Stromal cell of bone marrow (primary cell): ENCODE data around the gene CYP4Z1.
"Not testable (repeated sequence)": the region's sequence is repeated elsewhere in the genome, so short reads cannot be mapped to it uniquely, and the experiment has no call there.

Experiments used
- DNase-seq: peaks from one replicate; pipeline ENCODE4 v3.0.0-alpha.2; 2012; ENCODE audit warnings: low read depth

The CYP4Z1 gene

GRCh38 chr1:47128221-47128620, 61.2 kb downstream of the CYP4Z1 start:
- DNase-seq, result no peak

- DNase-seq, result not testable (repeated sequence)
Observed at GRCh38 chr1:47128854-47129253, 61.8 kb downstream of the CYP4Z1 start.

- not testable (repeated sequence) for DNase-seq
Observed at GRCh38 chr1:47129489-47130230, 62.6 kb downstream of the CYP4Z1 start.

GRCh38 chr1:47132665-47133064, 65.6 kb downstream of the CYP4Z1 start:
- DNase-seq, result not testable (repeated sequence)

GRCh38 chr1:47137198-47137597, 70.2 kb downstream of the CYP4Z1 start, which contains the start of gene CYP4A22:
TSS of gene CYP4A22 (plus strand) at chr1:47137441. CDS start at chr1:47137486, 45 bp downstream.
- no peak for DNase-seq

- DNase-seq, result no peak
Observed at GRCh38 chr1:47137925-47138615, 71.0 kb downstream of the CYP4Z1 start.

GRCh38 chr1:47140358-47140757, 73.3 kb downstream of the CYP4Z1 start:
- DNase-seq, result not testable (repeated sequence)

GRCh38 chr1:47143654-47144053, 76.6 kb downstream of the CYP4Z1 start:
- not testable (repeated sequence) for DNase-seq

GRCh38 chr1:47146495-47146894, 79.5 kb downstream of the CYP4Z1 start:
- DNase-seq, result not testable (repeated sequence)

GRCh38 chr1:47147047-47147785, 80.2 kb downstream of the CYP4Z1 start:
- DNase-seq, result no peak

- DNase-seq, result not testable (repeated sequence)
Observed at GRCh38 chr1:47149162-47149561, 82.1 kb downstream of the CYP4Z1 start.

- DNase-seq, result not testable (repeated sequence)
Observed at GRCh38 chr1:47156457-47156856, 89.4 kb downstream of the CYP4Z1 start.

- not testable (repeated sequence) for DNase-seq
Observed at GRCh38 chr1:47157957-47158356, 90.9 kb downstream of the CYP4Z1 start.

- no peak for DNase-seq
Observed at GRCh38 chr1:47160716-47161115, 93.7 kb downstream of the CYP4Z1 start.

GRCh38 chr1:47161298-47162040, 94.4 kb downstream of the CYP4Z1 start:
- DNase-seq, result no peak

GRCh38 chr1:47164552-47164951, 97.5 kb downstream of the CYP4Z1 start:
- DNase-seq, result no peak
